ENCODE measurements around the gene PBRM1.

Gene PBRM1

DNA sequence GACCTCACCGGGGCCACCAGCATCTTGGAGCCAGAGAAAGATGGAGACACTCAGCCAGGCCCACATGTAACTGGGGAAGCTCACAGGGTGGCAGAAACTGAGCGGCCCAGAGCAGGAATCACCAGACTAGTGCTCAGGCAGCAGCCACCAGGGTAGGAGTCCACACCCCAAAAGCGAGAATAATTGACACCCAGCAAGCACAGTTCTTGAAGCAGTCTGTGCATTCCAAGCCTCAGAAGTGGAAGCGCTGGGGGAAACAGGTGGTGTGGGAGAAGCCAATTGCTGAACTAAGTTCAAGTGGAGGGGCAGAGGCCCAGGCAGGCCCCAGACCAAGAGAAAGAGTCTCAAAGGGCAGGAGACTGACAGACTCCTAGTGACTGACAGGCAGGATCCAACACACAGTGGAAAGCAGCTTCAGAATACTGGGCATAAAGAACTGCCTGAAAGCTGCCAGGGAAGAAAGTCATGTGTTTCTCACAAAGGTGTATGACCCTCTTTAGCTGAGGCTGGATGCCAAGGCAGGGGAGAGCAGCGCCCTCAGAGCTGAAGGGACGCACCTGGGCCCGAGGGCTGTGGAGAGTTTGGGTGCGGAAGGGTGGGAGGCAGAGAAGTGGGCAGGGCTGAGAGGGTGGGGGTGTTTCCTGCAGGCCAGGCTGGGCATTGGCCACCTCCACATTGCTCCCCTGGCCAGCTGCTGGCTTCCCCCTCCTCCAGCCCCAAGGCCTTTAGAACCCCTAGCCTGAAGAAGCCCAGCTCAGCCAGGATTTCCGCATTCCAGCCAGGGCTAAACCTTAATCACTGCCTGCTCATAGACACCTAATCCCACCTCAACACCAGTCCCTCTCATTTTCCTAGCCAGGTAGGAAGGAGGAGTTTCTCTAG lies 159.8 kb downstream of the PBRM1 start:
- DNase-seq (ENCODE audit: low read depth, low spot score) = no peak
- H3K9ac ChIP-seq (ENCODE audit: insufficient read length) = no peak overlapping the region

GRCh38 chr3:52524752-52525679 lies 160.7 kb downstream of the PBRM1 start:
- Histone ChIP-seq H3K9me3 (ENCODE audit: low read depth, low read length) (no peaks in the 10 kb centered on the region), H3K27ac (no peak overlapping the region), H3K4me3 (no peak overlapping the region), H3K36me3 (ENCODE audit: insufficient read depth, low read length) (no peaks in the 10 kb centered on the region; the same call in 1 of the 2 replicates), H3K9ac (ENCODE audit: insufficient read length) (no peak overlapping the region)
- TF ChIP-seq FOXP2 (optimal IDR thresholded peaks at IDR 0.05; ENCODE audit: control extremely low read depth, extremely low read length, insufficient read depth) (peak; percentile 5), EZH2 (IDR thresholded peaks at IDR 0.05) (no peak)
- DNase-seq (ENCODE audit: low read depth, low spot score) = no peak

More for the DNA sequence above, 159.8 kb downstream of the PBRM1 start:
- no peak for TF ChIP-seq FOXP2 (optimal IDR thresholded peaks at IDR 0.05; ENCODE audit: control extremely low read depth, extremely low read length, insufficient read depth)
- 0 out of 2 replicates have a peak overlapping the region, but pooled peaks have one; percentile 25 for H3K27ac ChIP-seq
- no peaks in the 10 kb centered on the region for H3K9me3 ChIP-seq (ENCODE audit: low read depth, low read length)
- no peaks in the 10 kb centered on the region; the same call in 1 of the 2 replicates for H3K36me3 ChIP-seq (ENCODE audit: insufficient read depth, low read length)
- H3K4me3 ChIP-seq = no peak overlapping the region

GRCh38 chr3:52524258-52524751 lies 161.4 kb downstream of the PBRM1 start:
- Histone ChIP-seq H3K27ac (no peak overlapping the region), H3K9ac (ENCODE audit: insufficient read length) (no peak overlapping the region), H3K4me3 (no peak overlapping the region), H3K9me3 (ENCODE audit: low read depth, low read length) (no peaks in the 10 kb centered on the region), H3K36me3 (ENCODE audit: insufficient read depth, low read length) (no peaks in the 10 kb centered on the region; the same call in 1 of the 2 replicates)
- no peak for DNase-seq (ENCODE audit: low read depth, low spot score)
- TF ChIP-seq FOXP2 (optimal IDR thresholded peaks at IDR 0.05; ENCODE audit: control extremely low read depth, extremely low read length, insufficient read depth) (no peak), EZH2 (IDR thresholded peaks at IDR 0.05) (no peak), POLR2AphosphoS5 (IDR thresholded peaks at IDR 0.05; ENCODE audit: borderline replicate concordance, low read depth, low read length) (no peak)

- Histone ChIP-seq H3K4me3 (no peak overlapping the region), H3K27ac (no peak overlapping the region), H3K9ac (ENCODE audit: insufficient read length) (no peak overlapping the region), H3K36me3 (ENCODE audit: insufficient read depth, low read length) (no peaks in the 10 kb centered on the region; the same call in 1 of the 2 replicates), H3K9me3 (ENCODE audit: low read depth, low read length) (no peaks in the 10 kb centered on the region)
- no peak for DNase-seq (ENCODE audit: low read depth, low spot score)
- TF ChIP-seq POLR2AphosphoS5 (IDR thresholded peaks at IDR 0.05; ENCODE audit: borderline replicate concordance, low read depth, low read length) (no peak), EZH2 (IDR thresholded peaks at IDR 0.05) (no peak), FOXP2 (optimal IDR thresholded peaks at IDR 0.05; ENCODE audit: control extremely low read depth, extremely low read length, insufficient read depth) (no peak)
These were observed 162.1 kb downstream of the PBRM1 start for GRCh38 chr3:52523386-52524257.

DNA sequence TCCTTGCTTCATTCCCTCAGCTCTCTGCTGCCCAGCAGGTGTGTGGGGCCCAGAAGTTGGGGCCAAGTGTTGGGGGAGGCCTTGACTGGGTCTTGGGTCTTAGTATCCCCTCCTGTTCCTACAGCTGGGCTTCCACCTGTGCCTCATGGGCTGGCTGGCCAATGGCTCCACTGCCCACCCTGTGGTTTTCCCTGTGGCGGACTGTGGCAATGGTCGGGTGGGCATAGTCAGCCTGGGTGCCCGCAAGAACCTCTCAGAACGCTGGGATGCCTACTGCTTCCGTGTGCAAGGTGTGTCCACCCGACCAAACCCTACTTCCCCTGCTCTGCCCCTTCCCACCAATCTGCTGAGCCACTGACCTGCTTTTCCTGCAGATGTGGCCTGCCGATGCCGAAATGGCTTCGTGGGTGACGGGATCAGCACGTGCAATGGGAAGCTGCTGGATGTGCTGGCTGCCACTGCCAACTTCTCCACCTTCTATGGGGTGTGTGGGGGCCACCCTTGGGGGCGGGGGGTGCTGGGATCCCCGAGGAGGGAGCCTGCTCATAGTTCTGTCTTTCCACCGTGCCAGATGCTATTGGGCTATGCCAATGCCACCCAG lies 163.0 kb downstream of the PBRM1 start:
- TF ChIP-seq POLR2AphosphoS5 (IDR thresholded peaks at IDR 0.05; ENCODE audit: borderline replicate concordance, low read depth, low read length) = no peak
- TF ChIP-seq FOXP2 (optimal IDR thresholded peaks at IDR 0.05; ENCODE audit: control extremely low read depth, extremely low read length, insufficient read depth) = no peak
- TF ChIP-seq EZH2 (IDR thresholded peaks at IDR 0.05) = no peak
- no peak overlapping the region for H3K27ac ChIP-seq
- no peak overlapping the region for H3K4me3 ChIP-seq
- no peak for DNase-seq (ENCODE audit: low read depth, low spot score)
- H3K9me3 ChIP-seq (ENCODE audit: low read depth, low read length) = no peaks in the 10 kb centered on the region
- no peak overlapping the region for H3K9ac ChIP-seq (ENCODE audit: insufficient read length)
- H3K36me3 ChIP-seq (ENCODE audit: insufficient read depth, low read length) = no peaks in the 10 kb centered on the region; the same call in 1 of the 2 replicates

GRCh38 chr3:52521881-52522650 lies 163.6 kb downstream of the PBRM1 start:
- no peak for DNase-seq (ENCODE audit: low read depth, low spot score)
- Histone ChIP-seq H3K9ac (ENCODE audit: insufficient read length) (no peak overlapping the region), H3K36me3 (ENCODE audit: insufficient read depth, low read length) (no peaks in the 10 kb centered on the region; the same call in 1 of the 2 replicates), H3K27ac (no peak overlapping the region), H3K9me3 (ENCODE audit: low read depth, low read length) (no peaks in the 10 kb centered on the region), H3K4me3 (no peak overlapping the region)
- TF ChIP-seq POLR2AphosphoS5 (IDR thresholded peaks at IDR 0.05; ENCODE audit: borderline replicate concordance, low read depth, low read length) = no peak
- TF ChIP-seq EZH2 (IDR thresholded peaks at IDR 0.05) = no peak
- TF ChIP-seq FOXP2 (optimal IDR thresholded peaks at IDR 0.05; ENCODE audit: control extremely low read depth, extremely low read length, insufficient read depth) = no peak

- no peak overlapping the region for H3K27ac ChIP-seq
- H3K4me3 ChIP-seq = no peak overlapping the region
- H3K36me3 ChIP-seq (ENCODE audit: insufficient read depth, low read length) = no peaks in the 10 kb centered on the region; the same call in 1 of the 2 replicates
- DNase-seq (ENCODE audit: low read depth, low spot score) = no peak
- no peak for TF ChIP-seq FOXP2 (optimal IDR thresholded peaks at IDR 0.05; ENCODE audit: control extremely low read depth, extremely low read length, insufficient read depth)
- no peak for TF ChIP-seq EZH2 (IDR thresholded peaks at IDR 0.05)
- no peak for TF ChIP-seq POLR2AphosphoS5 (IDR thresholded peaks at IDR 0.05; ENCODE audit: borderline replicate concordance, low read depth, low read length)
- no peak overlapping the region for H3K9ac ChIP-seq (ENCODE audit: insufficient read length)
- no peaks in the 10 kb centered on the region for H3K9me3 ChIP-seq (ENCODE audit: low read depth, low read length)
These were observed 164.3 kb downstream of the PBRM1 start for GRCh38 chr3:52521488-52521824.

Measured in SK-N-MC (cell line).